MCF 10A (cell line): ENCODE data around the gene ZNF490. TPM values are rescaled to one million over a fixed set of nuclear protein-coding genes. Genes with fewer than 3 reads are reported as not detected.

Experiments used
- BruUV-seq: library from RNA; stranded (reverse); fragments of 400-500 nt; replicated peaks from 2 replicates; lab custom pipeline; 2021; lab: Mats Ljungman, UMichigan
- CTCF ChIA-PET: fragments of 300-600 bp; sonication (Branson Sonifier 250); formaldehyde crosslinking; extraction: SDS; loops from one replicate; lab custom pipeline; 2021; ENCODE audit warnings: antibody characterized with exemption, inconsistent platforms; lab: Yijun Ruan, JAX
- POLR2A ChIA-PET: fragments of 300-600, 350-650 bp; sonication (Branson Sonifier 250); formaldehyde crosslinking; extraction: SDS; loops from one replicate; lab custom pipeline; 2020; ENCODE audit warnings: antibody characterized with exemption, inconsistent platforms; lab: Yijun Ruan, JAX
- DNase-seq: peaks from one replicate; pipeline ENCODE4 v3.0.0-alpha.2; 2018; ENCODE audit not compliant: unreplicated experiment
- H3K27ac Mint-ChIP-seq: one replicate; pipeline ENCODE4 v1.8.0; 2022; ENCODE audit warnings: mild to moderate bottlenecking, low read depth, mixed read lengths; ENCODE audit not compliant: unreplicated experiment
- H3K27me3 Mint-ChIP-seq: one replicate; pipeline ENCODE4 v1.8.0; 2022; ENCODE audit warnings: mixed read lengths; ENCODE audit not compliant: insufficient read depth, unreplicated experiment
- H3K36me3 Mint-ChIP-seq: one replicate; pipeline ENCODE4 v1.8.0; 2022; ENCODE audit warnings: mild to moderate bottlenecking, moderate library complexity, mixed read lengths; ENCODE audit not compliant: insufficient read depth, unreplicated experiment
- H3K4me1 Mint-ChIP-seq: one replicate; pipeline ENCODE4 v1.8.0; 2022; ENCODE audit warnings: mixed read lengths; ENCODE audit not compliant: insufficient read depth, unreplicated experiment
- H3K4me3 Mint-ChIP-seq: one replicate; pipeline ENCODE4 v1.8.0; 2022; ENCODE audit warnings: mild to moderate bottlenecking, moderate library complexity, mixed read lengths; ENCODE audit not compliant: unreplicated experiment
- H3K9me3 Mint-ChIP-seq: one replicate; pipeline ENCODE4 v1.8.0; 2022; ENCODE audit warnings: mixed read lengths; ENCODE audit not compliant: unreplicated experiment
- CTCF ChIP-seq: fragments of 200-600 bp; IDR thresholded peaks from one replicate; pipeline ENCODE4 v1.8.0; 2022; ENCODE audit warnings: antibody characterized with exemption, mild to moderate bottlenecking; ENCODE audit not compliant: unreplicated experiment
- intact Hi-C: fragments of 100-400 bp; cut with micrococcal nuclease; formaldehyde crosslinking; loops from 2 replicates; pipeline ENCODE4 v1.14.1; 2022
- total RNA-seq: library from RNA; stranded (reverse); gene quantifications from 2 replicates; pipeline ENCODE4 v1.2.3, GENCODE V29; 2022

ZNF490 gene
- total RNA-seq, 1 experiment from 2014 or later, result 8.4 TPM

DNA sequence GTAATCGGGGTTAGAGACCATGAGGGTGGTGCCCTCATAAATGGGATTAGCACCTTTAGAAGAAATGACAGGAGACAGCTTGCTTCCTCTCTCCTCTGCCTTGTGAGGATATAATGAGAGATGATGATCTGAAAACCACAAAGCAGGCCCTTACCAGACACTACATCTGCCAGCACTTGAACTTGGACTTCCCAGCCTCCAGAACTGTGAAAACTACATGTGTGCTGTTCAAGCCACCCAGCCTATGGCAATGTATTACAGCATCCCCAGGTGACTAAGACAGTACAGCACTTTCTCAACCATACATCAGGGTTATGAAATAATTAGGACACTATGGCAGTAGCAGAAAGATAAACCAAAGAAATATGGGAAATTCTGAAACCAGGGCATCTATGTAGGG lies 66.8 kb downstream of the ZNF490 start:
- Mint-ChIP-seq H3K4me1 (no peaks in the 10 kb centered on the region), H3K9me3 (peaks cover 8% of the 10 kb centered on the region), H3K4me3 (no peak overlapping the region), H3K36me3 (peaks cover 69% of the 10 kb centered on the region), H3K27ac (no peak overlapping the region), H3K27me3 (no peaks in the 10 kb centered on the region)
- ChIA-PET POLR2A (no interaction called here), CTCF (no interaction called here)
- BruUV-seq, result no TSS peak
- intact Hi-C loops, result no loop called here
- no peak for TF ChIP-seq CTCF
- DNase-seq, result peak; percentile 41

Other genes starting within 250 kb of the ZNF490 start
- gene ZNF442, start 245.1 kb downstream of the ZNF490 start, total RNA-seq, result 0.44 and 0.49 TPM in 2 replicates
- gene ZNF799, start 209.5 kb downstream of the ZNF490 start, total RNA-seq, result 1.0 and 1.8 TPM in 2 replicates
- 0.79 and 1.6 TPM in 2 replicates for gene ZNF443, start 169.8 kb downstream of the ZNF490 start, total RNA-seq
- gene ZNF709, start 126.0 kb downstream of the ZNF490 start, total RNA-seq, result 0.23 and 0.52 TPM in 2 replicates
- 4.4 and 5.1 TPM in 2 replicates for gene ZNF564, start 59.3 kb downstream of the ZNF490 start, total RNA-seq
- 23.7 and 40.2 TPM in 2 replicates for gene ZNF791, start 107 bp upstream of the ZNF490 start, total RNA-seq
- gene MAN2B1, start 55.9 kb upstream of the ZNF490 start, total RNA-seq, result 53.8 and 67.0 TPM in 2 replicates
- gene WDR83, start 56.0 kb upstream of the ZNF490 start, total RNA-seq, result 9.3 and 11.7 TPM in 2 replicates
- 74.2 and 85.8 TPM in 2 replicates for gene DHPS, start 71.1 kb upstream of the ZNF490 start, total RNA-seq
- gene GNG14, start 77.2 kb upstream of the ZNF490 start, total RNA-seq, result not detected in 2 replicates
- 10.8 and 13.8 TPM in 2 replicates for gene FBXW9, start 85.8 kb upstream of the ZNF490 start, total RNA-seq
- gene TNPO2, start 113.1 kb upstream of the ZNF490 start, total RNA-seq, result 74.7 and 89.5 TPM in 2 replicates
- gene TRIR, start 123.9 kb upstream of the ZNF490 start, total RNA-seq, result 139 and 146 TPM in 2 replicates
- gene GET3, start 126.7 kb upstream of the ZNF490 start, total RNA-seq, result 62.9 and 67.1 TPM in 2 replicates
- gene BEST2, start 141.0 kb upstream of the ZNF490 start, total RNA-seq, result 0.70 and 0.83 TPM in 2 replicates
- gene HOOK2, start 164.7 kb upstream of the ZNF490 start, total RNA-seq, result 31.6 and 32.8 TPM in 2 replicates
- gene JUNB, start 180.7 kb upstream of the ZNF490 start, total RNA-seq, result 86.4 and 125 TPM in 2 replicates
- 224 and 295 TPM in 2 replicates for gene PRDX2, start 191.0 kb upstream of the ZNF490 start, total RNA-seq
- 6.9 and 14.5 TPM in 2 replicates for gene THSD8, start 191.3 kb upstream of the ZNF490 start, total RNA-seq
- gene RNASEH2A, start 195.8 kb upstream of the ZNF490 start, total RNA-seq, result 11.2 and 16.7 TPM in 2 replicates
- not detected in 2 replicates for gene RTBDN, start 223.8 kb upstream of the ZNF490 start, total RNA-seq
- gene MAST1, start 227.7 kb upstream of the ZNF490 start, total RNA-seq, result 1.0 and 1.6 TPM in 2 replicates